Endometrial microvascular endothelial cells (primary cell): ENCODE measurements around the gene CACUL1. TPM values are rescaled to one million over a fixed set of nuclear protein-coding genes. Genes with fewer than 3 reads are reported as not detected.
"Not testable (repeated sequence)": the region's sequence is repeated elsewhere in the genome, so short reads cannot be mapped to it uniquely, and the experiment has no call there.

Experiments
- in situ Hi-C: cut with HindIII; loops from 2 replicates; pipeline ENCODE4 v1.10.0; 2017; ENCODE audit warnings: low sequenced_read_pairs, low pct_unique_long_range_greater_than_20kb; ENCODE audit errors: inconsistent ontology term
- total RNA-seq: library from RNA; depleted of rRNA; stranded (reverse); fragments of >200 nt; gene quantifications from one replicate; pipeline ENCODE4 v1.2.3, GENCODE V29; 2015; ENCODE audit errors: inconsistent ontology term

The CACUL1 gene
- total RNA-seq, 1 donor from 2014 or later, result 16.3 TPM

- in situ Hi-C loops, result no loop called here
Observed at GRCh38 chr10:118701529-118702323, 53.0 kb downstream of the CACUL1 start.

- in situ Hi-C loops, result no loop called here
Observed at GRCh38 chr10:118698421-118698820, 56.3 kb downstream of the CACUL1 start.

GRCh38 chr10:118694848-118695247 lies 59.9 kb downstream of the CACUL1 start:
- in situ Hi-C loops, result no loop called here

- in situ Hi-C loops, result no loop called here
Observed at GRCh38 chr10:118692872-118693271, 61.9 kb downstream of the CACUL1 start.

- in situ Hi-C loops, result no loop called here
Observed at GRCh38 chr10:118689070-118689858, 65.5 kb downstream of the CACUL1 start.

GRCh38 chr10:118687472-118687871 lies 67.3 kb downstream of the CACUL1 start:
- in situ Hi-C loops, result no loop called here

- in situ Hi-C loops, result no loop called here
Observed at GRCh38 chr10:118682533-118682932, 72.2 kb downstream of the CACUL1 start.

- in situ Hi-C loops, result no loop called here
Observed at GRCh38 chr10:118680197-118680596, 74.6 kb downstream of the CACUL1 start.

- in situ Hi-C loops, result no loop called here
Observed at GRCh38 chr10:118674226-118674919, 80.4 kb downstream of the CACUL1 start.

GRCh38 chr10:118672766-118673715 lies 81.7 kb downstream of the CACUL1 start:
- in situ Hi-C loops, result no loop called here

- in situ Hi-C loops, result no loop called here
Observed at GRCh38 chr10:118672153-118672552, 82.6 kb downstream of the CACUL1 start.

GRCh38 chr10:118671221-118671620 lies 83.5 kb downstream of the CACUL1 start:
- in situ Hi-C loops, result not testable (repeated sequence)

GRCh38 chr10:118670472-118671124 lies 84.2 kb downstream of the CACUL1 start:
- in situ Hi-C loops, result no loop called here

- in situ Hi-C loops, result no loop called here
Observed at GRCh38 chr10:118669835-118670234, 84.9 kb downstream of the CACUL1 start.

GRCh38 chr10:118669020-118669791 lies 85.6 kb downstream of the CACUL1 start:
- in situ Hi-C loops, result no loop called here

GRCh38 chr10:118668228-118668952 lies 86.4 kb downstream of the CACUL1 start:
- in situ Hi-C loops, result no loop called here

GRCh38 chr10:118667732-118668131 lies 87.0 kb downstream of the CACUL1 start:
- in situ Hi-C loops, result no loop called here
